Upper lobe of left lung (tissue), 4 donors: ENCODE results near the gene CCDC195.

Experiments used
- EP300 ChIP-seq, 4 donors: sonication (generic); formaldehyde crosslinking; IDR thresholded peaks; one replicate each; pipeline ENCODE4 v1.5.1; 2017; ENCODE audit warnings: antibody characterized with exemption in 4 of 4, control low read depth in 2 of 4
- POLR2A ChIP-seq, 4 donors: fragments of 450-650 bp; IDR thresholded peaks; one replicate each; pipeline ENCODE4 v1.5.1; 2016 to 2017; ENCODE audit warnings: antibody characterized with exemption in 4 of 4, mild to moderate bottlenecking in 2 of 4
- TF ChIP-seq, protein P1 (sequence below), 6 experiments: fragments of 450-650 bp in 4 of 6; fragments of 200-600 bp in 2 of 6; sonication (generic) in 2 of 6; IDR thresholded peaks; one replicate each; pipeline ENCODE4 v1.5.1; 2016 to 2019; ENCODE audit warnings: antibody characterized with exemption in 6 of 6

DNA sequence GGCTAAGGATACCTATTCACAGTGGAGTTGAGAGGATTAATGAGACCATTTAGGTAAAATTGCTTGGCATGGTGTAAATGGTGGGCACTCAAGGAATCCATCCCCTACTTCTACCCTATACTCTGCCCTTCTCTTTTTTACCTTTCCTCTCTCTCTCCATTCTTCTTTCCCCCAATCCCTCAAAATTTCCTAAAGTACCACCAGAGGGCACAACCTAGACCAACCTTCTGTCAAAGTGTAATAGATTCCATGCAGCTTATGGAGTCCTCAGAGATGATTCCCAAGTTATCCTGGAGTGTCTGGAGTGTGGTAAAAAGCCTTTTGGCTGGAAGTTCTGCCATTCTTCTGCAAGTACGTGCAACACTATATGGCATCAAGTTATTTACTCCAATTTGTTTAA is 33.0 kb upstream of the CCDC195 start:
- TF ChIP-seq, protein P1, sequence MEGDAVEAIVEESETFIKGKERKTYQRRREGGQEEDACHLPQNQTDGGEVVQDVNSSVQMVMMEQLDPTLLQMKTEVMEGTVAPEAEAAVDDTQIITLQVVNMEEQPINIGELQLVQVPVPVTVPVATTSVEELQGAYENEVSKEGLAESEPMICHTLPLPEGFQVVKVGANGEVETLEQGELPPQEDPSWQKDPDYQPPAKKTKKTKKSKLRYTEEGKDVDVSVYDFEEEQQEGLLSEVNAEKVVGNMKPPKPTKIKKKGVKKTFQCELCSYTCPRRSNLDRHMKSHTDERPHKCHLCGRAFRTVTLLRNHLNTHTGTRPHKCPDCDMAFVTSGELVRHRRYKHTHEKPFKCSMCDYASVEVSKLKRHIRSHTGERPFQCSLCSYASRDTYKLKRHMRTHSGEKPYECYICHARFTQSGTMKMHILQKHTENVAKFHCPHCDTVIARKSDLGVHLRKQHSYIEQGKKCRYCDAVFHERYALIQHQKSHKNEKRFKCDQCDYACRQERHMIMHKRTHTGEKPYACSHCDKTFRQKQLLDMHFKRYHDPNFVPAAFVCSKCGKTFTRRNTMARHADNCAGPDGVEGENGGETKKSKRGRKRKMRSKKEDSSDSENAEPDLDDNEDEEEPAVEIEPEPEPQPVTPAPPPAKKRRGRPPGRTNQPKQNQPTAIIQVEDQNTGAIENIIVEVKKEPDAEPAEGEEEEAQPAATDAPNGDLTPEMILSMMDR (IDR thresholded peaks at IDR 0.05) = no peak
- TF ChIP-seq POLR2A (IDR thresholded peaks at IDR 0.05) (no peak), EP300 (IDR thresholded peaks at IDR 0.05) (no peak)
